Mesodermal cell (in vitro differentiated cells): Measurements from ENCODE around the gene IGF1R.
A peak's percentile ranks its signal among the peaks of the same experiment; 100 is the strongest.

Experiments used
- H3K27ac ChIP-seq: 2 replicates; pipeline ENCODE4 v1.7.0; 2013; ENCODE audit warnings: mild to moderate bottlenecking, low read depth, low read length, moderate library complexity; ENCODE audit not compliant: severe bottlenecking
- H3K36me3 ChIP-seq: 2 replicates; pipeline ENCODE4 v1.7.1; 2013; ENCODE audit warnings: mild to moderate bottlenecking, low read length, moderate library complexity; ENCODE audit not compliant: control insufficient read depth, insufficient read depth
- H3K4me1 ChIP-seq: one replicate; pipeline ENCODE4 v1.7.1; 2013; ENCODE audit warnings: mild to moderate bottlenecking, low read length; ENCODE audit not compliant: insufficient read depth, control insufficient read depth, poor library complexity, severe bottlenecking
- H3K4me3 ChIP-seq: 2 replicates; pipeline ENCODE4 v1.7.0; 2013; ENCODE audit warnings: low read length, control low read depth, mild to moderate bottlenecking; ENCODE audit not compliant: insufficient read depth, poor library complexity, severe bottlenecking; ENCODE audit errors: extremely low read depth
- H3K9me3 ChIP-seq: 2 replicates; pipeline ENCODE4 v1.7.1; 2013; ENCODE audit warnings: mild to moderate bottlenecking, low read length, moderate library complexity; ENCODE audit not compliant: control insufficient read depth
- WGBS, 2 experiments: methylation state at CpG; one replicate each; pipeline ENCODE4 v1.1.5; 2013; ENCODE audit warnings: missing lambda C conversion rate in 2 of 2; ENCODE audit not compliant: insufficient coverage in 2 of 2; 5-methylcytosine and 5-hydroxymethylcytosine counted together

Gene IGF1R

GRCh38 chr15:98751767-98752166, 103.4 kb downstream of the IGF1R start:
- no peak overlapping the region for H3K4me3 ChIP-seq
- H3K36me3 ChIP-seq = no peaks in the 10 kb centered on the region
- WGBS, 2 experiments = 100% methylated on average over 1 of the region's 4 CpGs
- H3K9me3 ChIP-seq = no peaks in the 10 kb centered on the region
- no peak overlapping the region for H3K27ac ChIP-seq
- peaks cover 9% of the 10 kb centered on the region for H3K4me1 ChIP-seq

- Histone ChIP-seq H3K36me3 (peaks cover 2% of the 10 kb centered on the region), H3K4me1 (peaks cover 20% of the 10 kb centered on the region), H3K9me3 (no peaks in the 10 kb centered on the region), H3K4me3 (no peak overlapping the region), H3K27ac (peak overlapping the region; percentile 71)
- whole genome bisulfite sequencing, 2 experiments = 68 to 70% methylated on average over 6 of the region's 8 CpGs
Observed at GRCh38 chr15:98753726-98754656, 105.7 kb downstream of the IGF1R start.

- H3K9me3 ChIP-seq = no peaks in the 10 kb centered on the region
- peak overlapping the region; percentile 71 for H3K27ac ChIP-seq
- no peak overlapping the region for H3K4me3 ChIP-seq
- peaks cover 20% of the 10 kb centered on the region for H3K4me1 ChIP-seq
- peaks cover 8% of the 10 kb centered on the region for H3K36me3 ChIP-seq
- WGBS, 2 experiments = no CpG with 5 or more reads among the region's 3 CpGs
Observed at GRCh38 chr15:98754657-98755022, 106.3 kb downstream of the IGF1R start.

GRCh38 chr15:98755138-98755537, 106.8 kb downstream of the IGF1R start:
- 81 to 96% methylated on average over 4 to 5 of the region's 7 CpGs for WGBS, 2 experiments
- no peaks in the 10 kb centered on the region for H3K9me3 ChIP-seq
- H3K27ac ChIP-seq = no peak overlapping the region
- peaks cover 9% of the 10 kb centered on the region for H3K36me3 ChIP-seq
- no peak overlapping the region for H3K4me3 ChIP-seq
- peaks cover 20% of the 10 kb centered on the region for H3K4me1 ChIP-seq

- no CpG with 5 or more reads among the region's 2 CpGs for WGBS, 2 experiments
- Histone ChIP-seq H3K27ac (no peak overlapping the region), H3K4me1 (peaks cover 20% of the 10 kb centered on the region), H3K36me3 (peaks cover 9% of the 10 kb centered on the region), H3K4me3 (no peak overlapping the region), H3K9me3 (no peaks in the 10 kb centered on the region)
Observed at GRCh38 chr15:98755781-98756180, 107.4 kb downstream of the IGF1R start.

- WGBS, 2 experiments = 83 to 92% methylated on average over 6 to 8 of the region's 8 CpGs
- no peak overlapping the region for H3K27ac ChIP-seq
- peaks cover 9% of the 10 kb centered on the region for H3K36me3 ChIP-seq
- peaks cover 20% of the 10 kb centered on the region for H3K4me1 ChIP-seq
- H3K4me3 ChIP-seq = no peak overlapping the region
- H3K9me3 ChIP-seq = no peaks in the 10 kb centered on the region
Observed at GRCh38 chr15:98758224-98758623, 109.9 kb downstream of the IGF1R start.

GRCh38 chr15:98759277-98759676, 110.9 kb downstream of the IGF1R start:
- Histone ChIP-seq H3K27ac (no peak overlapping the region), H3K9me3 (no peaks in the 10 kb centered on the region), H3K4me3 (no peak overlapping the region), H3K4me1 (peaks cover 17% of the 10 kb centered on the region), H3K36me3 (peaks cover 9% of the 10 kb centered on the region)
- 89 to 100% methylated on average over 3 of the region's 3 CpGs for WGBS, 2 experiments

- Histone ChIP-seq H3K4me1 (peaks cover 12% of the 10 kb centered on the region), H3K36me3 (peaks cover 9% of the 10 kb centered on the region), H3K4me3 (no peak overlapping the region), H3K27ac (no peak overlapping the region), H3K9me3 (no peaks in the 10 kb centered on the region)
- WGBS, 2 experiments = 97 to 98% methylated on average over 7 to 8 of the region's 9 CpGs
Observed at GRCh38 chr15:98760112-98760826, 111.9 kb downstream of the IGF1R start.

- 86 to 100% methylated on average over 1 to 2 of the region's 2 CpGs for WGBS, 2 experiments
- Histone ChIP-seq H3K36me3 (peaks cover 9% of the 10 kb centered on the region), H3K9me3 (no peaks in the 10 kb centered on the region), H3K4me1 (peaks cover 12% of the 10 kb centered on the region), H3K4me3 (no peak overlapping the region), H3K27ac (no peak overlapping the region)
Observed at GRCh38 chr15:98760975-98761374, 112.6 kb downstream of the IGF1R start.

GRCh38 chr15:98763179-98763578, 114.8 kb downstream of the IGF1R start:
- 60 to 100% methylated on average over 1 to 3 of the region's 4 CpGs for WGBS, 2 experiments
- Histone ChIP-seq H3K4me1 (peaks cover 9% of the 10 kb centered on the region), H3K36me3 (peaks cover 9% of the 10 kb centered on the region), H3K9me3 (no peaks in the 10 kb centered on the region), H3K4me3 (no peak overlapping the region), H3K27ac (no peak overlapping the region)

GRCh38 chr15:98764291-98764690, 116.0 kb downstream of the IGF1R start:
- no peaks in the 10 kb centered on the region for H3K9me3 ChIP-seq
- no peak overlapping the region for H3K4me3 ChIP-seq
- WGBS, 2 experiments = no CpG with 5 or more reads among the region's 2 CpGs
- H3K27ac ChIP-seq = no peak overlapping the region
- peaks cover 3% of the 10 kb centered on the region for H3K4me1 ChIP-seq
- peaks cover 4% of the 10 kb centered on the region for H3K36me3 ChIP-seq
